Stomach (tissue), 4 donors: ENCODE results near the gene RAPSN.

Experiments
- EP300 ChIP-seq: sonication (generic); formaldehyde crosslinking; IDR thresholded peaks from one replicate; pipeline ENCODE4 v1.6.1; 2017; ENCODE audit warnings: antibody characterized with exemption
- POLR2A ChIP-seq, 4 donors: fragments of 450-650 bp; IDR thresholded peaks; one replicate each; pipeline ENCODE4 v1.6.1; 2016; ENCODE audit warnings: antibody characterized with exemption in 4 of 4, control low read depth in 2 of 4, mild to moderate bottlenecking in 1 of 4, moderate library complexity in 1 of 4
- TF ChIP-seq, protein P1 (sequence below), 7 experiments: fragments of 450-650 bp in 4 of 7; fragments of 200-600 bp in 3 of 7; sonication (generic) in 3 of 7; IDR thresholded peaks; one replicate each; pipeline ENCODE4 v1.5.1; 2016 to 2019; ENCODE audit warnings: antibody characterized with exemption in 7 of 7, control low read depth in 2 of 7, mild to moderate bottlenecking in 1 of 7

DNA sequence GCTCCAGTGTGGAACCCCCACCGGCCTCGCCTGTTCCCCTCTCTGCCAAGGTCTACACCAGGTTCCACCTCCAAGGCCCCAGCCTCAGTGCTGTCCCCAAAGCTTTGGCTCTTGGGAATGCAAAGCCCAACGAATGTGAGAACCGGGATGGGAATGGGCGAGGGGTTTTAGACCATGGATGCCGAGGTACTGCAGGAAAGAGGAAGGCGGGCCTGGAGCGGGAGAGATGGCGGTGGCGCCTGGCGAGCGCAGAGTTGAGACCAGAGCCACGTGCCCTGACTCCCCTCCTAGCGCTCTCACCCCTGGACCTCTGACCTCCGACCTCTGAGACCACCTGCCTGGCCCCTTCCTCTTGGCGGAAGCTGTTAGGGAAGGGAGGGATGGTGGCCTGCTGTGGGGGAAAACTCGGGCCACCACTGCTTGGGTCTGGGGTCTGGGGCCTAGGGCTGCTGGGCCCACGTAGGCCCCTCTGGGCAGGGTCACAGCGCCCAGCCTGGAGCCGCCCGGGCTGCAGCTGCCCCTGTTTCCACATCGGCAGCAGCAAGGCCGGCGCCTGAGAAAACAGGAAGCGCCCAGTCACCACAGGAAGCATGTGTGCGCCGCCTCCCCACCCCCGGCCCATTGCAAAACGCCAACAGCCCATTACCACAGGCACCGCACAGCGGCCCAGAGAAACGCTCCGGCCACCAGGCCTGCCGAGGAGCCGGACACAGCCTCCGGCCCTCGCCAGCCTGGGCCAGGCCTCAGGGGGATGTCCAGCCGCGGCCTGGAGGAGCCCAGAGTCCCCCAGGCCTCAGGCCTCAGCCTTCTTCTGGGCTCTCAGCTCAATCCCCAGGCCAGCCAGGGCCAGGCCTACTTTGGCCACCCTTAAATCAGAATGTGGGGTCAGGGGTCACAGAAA lies 54.4 kb downstream of the RAPSN start:
- TF ChIP-seq, protein P1, sequence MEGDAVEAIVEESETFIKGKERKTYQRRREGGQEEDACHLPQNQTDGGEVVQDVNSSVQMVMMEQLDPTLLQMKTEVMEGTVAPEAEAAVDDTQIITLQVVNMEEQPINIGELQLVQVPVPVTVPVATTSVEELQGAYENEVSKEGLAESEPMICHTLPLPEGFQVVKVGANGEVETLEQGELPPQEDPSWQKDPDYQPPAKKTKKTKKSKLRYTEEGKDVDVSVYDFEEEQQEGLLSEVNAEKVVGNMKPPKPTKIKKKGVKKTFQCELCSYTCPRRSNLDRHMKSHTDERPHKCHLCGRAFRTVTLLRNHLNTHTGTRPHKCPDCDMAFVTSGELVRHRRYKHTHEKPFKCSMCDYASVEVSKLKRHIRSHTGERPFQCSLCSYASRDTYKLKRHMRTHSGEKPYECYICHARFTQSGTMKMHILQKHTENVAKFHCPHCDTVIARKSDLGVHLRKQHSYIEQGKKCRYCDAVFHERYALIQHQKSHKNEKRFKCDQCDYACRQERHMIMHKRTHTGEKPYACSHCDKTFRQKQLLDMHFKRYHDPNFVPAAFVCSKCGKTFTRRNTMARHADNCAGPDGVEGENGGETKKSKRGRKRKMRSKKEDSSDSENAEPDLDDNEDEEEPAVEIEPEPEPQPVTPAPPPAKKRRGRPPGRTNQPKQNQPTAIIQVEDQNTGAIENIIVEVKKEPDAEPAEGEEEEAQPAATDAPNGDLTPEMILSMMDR (IDR thresholded peaks at IDR 0.05), result no peak
- TF ChIP-seq EP300 (no peak), POLR2A (IDR thresholded peaks at IDR 0.05) (no peak)
